Measurements from ENCODE around the gene TMC5.

DNA sequence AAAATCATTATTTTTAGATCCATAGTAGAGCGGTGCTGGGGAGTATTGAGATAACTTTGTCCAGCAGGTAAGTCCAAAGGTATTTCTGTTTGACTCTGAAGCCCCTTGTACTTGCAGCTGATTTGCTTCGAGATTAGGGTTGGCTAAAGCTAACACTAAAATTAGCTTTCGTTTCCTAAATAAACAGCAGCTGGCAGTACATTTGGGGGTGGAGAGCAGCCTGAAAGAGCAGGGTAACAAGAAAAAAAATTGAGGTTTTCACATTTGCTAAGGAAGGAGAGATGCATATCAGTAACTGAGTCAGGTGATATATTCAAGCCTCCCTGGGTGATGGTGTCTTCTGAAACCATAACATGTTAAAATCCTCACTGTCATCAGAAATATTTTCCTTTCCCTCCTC, 37.4 kb upstream of the TMC5 start:
- no peak for TF ChIP-seq CTCF (conservative IDR thresholded peaks at IDR 0.05; ENCODE audit: low read depth in 2 of 2)
- no peak for TF ChIP-seq POLR2AphosphoS5 (IDR thresholded peaks at IDR 0.05; ENCODE audit: low read depth)
- TF ChIP-seq EZH2 (IDR thresholded peaks at IDR 0.05; ENCODE audit: low read depth, unreplicated experiment), result no peak
